ENCODE data around the gene GRWD1. TPM values are rescaled to one million over a fixed set of nuclear protein-coding genes. Genes with fewer than 3 reads are reported as not detected.
A peak's percentile ranks its signal among the peaks of the same experiment; 100 is the strongest.

The GRWD1 gene
- 43.4 and 44.1 TPM in 2 replicates for total RNA-seq
- polyA plus RNA-seq (2012) = 24.8 TPM

DNA sequence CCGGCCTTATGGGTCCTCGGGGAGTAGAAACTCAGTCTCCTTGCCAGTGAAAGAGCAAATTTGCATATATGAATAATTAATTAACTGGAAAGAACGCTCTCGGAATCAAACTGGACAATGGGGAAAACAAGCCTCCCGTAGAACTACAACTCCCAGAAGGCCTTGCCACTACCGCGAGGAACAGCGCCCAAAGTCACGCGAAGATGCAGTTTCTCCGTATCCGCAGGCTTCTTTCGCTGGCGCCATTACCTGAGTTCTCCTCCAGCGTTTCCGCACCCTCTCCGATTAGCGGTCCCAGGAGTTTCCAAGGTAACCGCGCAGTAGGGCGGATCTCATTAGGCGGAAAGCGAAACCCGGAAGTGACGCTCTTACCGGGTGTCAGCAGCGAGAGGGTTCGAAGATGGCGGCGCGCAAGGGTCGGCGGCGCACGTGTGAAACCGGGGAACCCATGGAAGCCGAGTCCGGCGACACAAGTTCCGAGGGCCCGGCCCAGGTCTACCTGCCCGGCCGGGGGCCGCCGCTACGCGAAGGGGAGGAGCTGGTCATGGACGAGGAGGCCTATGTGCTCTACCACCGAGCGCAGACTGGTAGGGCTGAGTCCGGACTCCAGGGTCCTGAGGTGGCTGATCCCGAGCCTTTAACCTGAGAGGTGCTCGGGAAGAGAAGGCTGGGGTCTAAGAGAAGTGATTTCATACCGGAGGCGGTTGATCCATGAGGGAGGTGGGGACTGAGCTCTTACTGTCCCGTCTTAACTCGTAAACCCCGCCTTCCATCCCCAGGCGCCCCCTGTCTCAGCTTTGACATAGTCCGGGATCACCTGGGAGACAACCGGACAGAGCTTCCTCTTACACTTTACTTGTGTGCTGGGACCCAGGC is at the start of gene GRWD1:
GRWD1 (plus strand) TSS at position 378 of the 876 bp plus-strand sequence; CDS start at position 401, 23 bp downstream.
- DNase-seq (ENCODE audit: low read depth) = peak; percentile 94

DNA sequence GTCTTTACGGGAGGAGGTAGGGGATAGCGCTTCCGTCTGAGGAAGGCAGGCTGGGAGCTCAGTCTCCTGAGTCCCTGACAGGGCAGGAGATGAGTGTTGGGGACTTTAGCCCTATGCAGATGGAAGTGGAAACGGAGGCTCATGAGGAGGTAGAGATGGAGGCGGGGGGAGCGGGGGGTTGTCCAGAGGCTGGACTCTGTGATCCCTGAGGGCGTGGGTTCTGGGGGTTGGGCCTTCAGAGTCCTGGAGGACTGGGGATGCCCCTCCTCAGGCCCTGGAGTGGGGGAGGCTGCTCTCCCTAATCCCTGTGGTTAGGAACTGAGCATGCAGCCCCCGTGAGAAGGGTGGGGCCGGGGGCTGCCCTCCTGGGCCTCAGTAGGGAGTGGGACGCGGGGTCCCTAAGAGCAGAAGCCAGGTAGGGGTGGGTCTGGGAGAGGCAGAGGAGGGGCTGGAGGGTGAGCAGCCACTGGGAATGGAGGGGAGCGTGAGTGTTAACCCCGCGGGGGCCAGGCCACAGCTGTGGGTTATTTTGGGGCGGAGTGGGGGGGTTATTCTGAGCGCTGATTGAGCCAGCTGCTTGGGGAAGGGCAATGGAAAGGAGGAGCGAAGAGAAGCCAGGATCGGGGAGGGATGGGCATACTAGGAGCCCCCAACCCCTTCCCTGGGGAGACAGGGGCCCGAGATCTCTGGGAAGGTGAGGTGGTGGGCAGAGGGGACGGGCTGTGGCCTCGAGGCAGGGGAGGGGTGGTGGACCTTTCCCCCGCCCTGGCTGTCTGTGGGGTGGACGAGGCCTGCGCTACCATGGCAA is 49.6 kb upstream of the GRWD1 start:
- DNase-seq (ENCODE audit: low read depth) = no peak

DNA sequence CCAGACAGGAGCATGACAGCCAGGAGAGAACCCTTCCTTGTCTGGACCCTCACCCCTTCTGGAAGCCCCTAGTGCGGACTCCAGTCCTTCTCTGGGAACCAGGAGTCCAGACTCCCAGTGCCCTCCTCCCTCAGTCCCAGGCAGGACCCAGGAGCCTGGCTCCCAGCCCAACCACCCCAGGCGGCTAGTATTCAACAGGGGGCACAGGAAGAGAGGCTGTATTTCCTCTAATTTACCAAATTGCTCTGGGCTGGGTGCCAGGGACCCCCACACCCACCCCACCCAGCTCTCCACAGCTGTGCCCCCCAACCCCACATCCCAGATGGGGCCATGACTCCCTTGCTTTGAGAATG is 49.0 kb upstream of the GRWD1 start:
- no peak for DNase-seq (ENCODE audit: low read depth)

GRCh38 chr19:48397263-48398101 is 48.3 kb upstream of the GRWD1 start:
- DNase-seq (ENCODE audit: low read depth) = no peak

DNA sequence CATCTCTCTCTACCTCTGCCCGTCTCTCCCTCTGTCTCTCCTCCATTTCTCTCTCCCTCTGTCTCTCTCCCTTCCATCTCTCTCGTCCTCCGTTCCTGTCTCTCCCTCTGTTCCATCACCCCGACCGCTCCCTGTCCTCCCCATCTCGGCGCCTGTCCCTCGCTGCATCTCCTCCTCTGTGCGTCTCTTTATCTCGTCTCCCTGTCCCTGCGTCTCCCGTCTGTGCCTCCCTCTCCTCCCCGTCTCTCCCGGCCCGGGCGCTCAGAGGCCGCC is 47.7 kb upstream of the GRWD1 start:
- no peak for DNase-seq (ENCODE audit: low read depth)

GRCh38 chr19:48398375-48399235 is 47.2 kb upstream of the GRWD1 start:
- DNase-seq (ENCODE audit: low read depth) = no peak

GRCh38 chr19:48400018-48400742 is 45.6 kb upstream of the GRWD1 start:
- peak; percentile 38 for DNase-seq (ENCODE audit: low read depth)

- DNase-seq (ENCODE audit: low read depth) = no peak
Measured at GRCh38 chr19:48401287-48401686, 44.5 kb upstream of the GRWD1 start.

- DNase-seq (ENCODE audit: low read depth) = peak; percentile 65
Measured at GRCh38 chr19:48403606-48404005, 42.2 kb upstream of the GRWD1 start.

DNA sequence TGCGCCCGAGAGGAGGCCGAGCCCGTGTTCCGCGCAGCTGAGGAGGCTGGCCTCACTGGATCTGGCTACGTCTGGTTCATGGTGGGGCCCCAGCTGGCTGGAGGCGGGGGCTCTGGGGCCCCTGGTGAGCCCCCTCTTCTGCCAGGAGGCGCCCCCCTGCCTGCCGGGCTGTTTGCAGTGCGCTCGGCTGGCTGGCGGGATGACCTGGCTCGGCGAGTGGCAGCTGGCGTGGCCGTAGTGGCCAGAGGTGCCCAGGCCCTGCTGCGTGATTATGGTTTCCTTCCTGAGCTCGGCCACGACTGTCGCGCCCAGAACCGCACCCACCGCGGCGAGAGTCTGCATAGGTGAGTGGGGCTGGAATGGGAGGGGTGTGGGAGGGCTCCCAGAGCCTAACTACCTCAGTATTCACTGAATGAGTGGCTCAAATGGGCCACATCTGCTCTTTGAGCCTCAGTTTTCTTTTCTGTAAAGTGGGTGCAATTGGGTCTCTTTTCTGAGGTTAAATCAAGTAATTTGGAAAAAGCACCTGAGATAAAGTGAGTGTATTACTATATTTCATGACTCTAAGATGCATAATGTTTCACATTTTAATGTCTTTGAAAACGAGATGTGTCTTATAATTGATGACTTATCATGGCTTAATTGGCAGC is 40.6 kb upstream of the GRWD1 start:
- DNase-seq (ENCODE audit: low read depth) = no peak

DNA sequence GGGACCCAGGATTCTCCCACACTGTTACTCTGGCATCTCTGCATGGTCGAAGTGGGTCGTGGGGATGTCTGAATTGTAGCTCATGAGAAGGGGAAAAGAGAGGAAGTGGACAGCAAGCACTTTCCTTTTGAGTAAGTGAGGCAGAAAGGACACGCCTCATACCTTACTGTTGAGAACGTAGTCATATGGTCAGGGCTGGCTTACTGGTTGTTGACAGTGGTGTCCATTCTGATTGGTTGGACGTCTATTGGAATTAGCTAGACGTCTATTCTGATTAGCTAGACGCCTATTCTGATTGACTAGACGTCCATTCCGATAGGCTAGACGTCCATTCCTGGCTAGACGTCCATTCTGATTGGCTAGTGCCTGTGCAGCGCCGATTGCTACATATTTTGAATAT is 39.9 kb upstream of the GRWD1 start:
- no peak for DNase-seq (ENCODE audit: low read depth)

GRCh38 chr19:48413879-48414587 is 31.8 kb upstream of the GRWD1 start:
- DNase-seq (ENCODE audit: low read depth) = no peak

DNA sequence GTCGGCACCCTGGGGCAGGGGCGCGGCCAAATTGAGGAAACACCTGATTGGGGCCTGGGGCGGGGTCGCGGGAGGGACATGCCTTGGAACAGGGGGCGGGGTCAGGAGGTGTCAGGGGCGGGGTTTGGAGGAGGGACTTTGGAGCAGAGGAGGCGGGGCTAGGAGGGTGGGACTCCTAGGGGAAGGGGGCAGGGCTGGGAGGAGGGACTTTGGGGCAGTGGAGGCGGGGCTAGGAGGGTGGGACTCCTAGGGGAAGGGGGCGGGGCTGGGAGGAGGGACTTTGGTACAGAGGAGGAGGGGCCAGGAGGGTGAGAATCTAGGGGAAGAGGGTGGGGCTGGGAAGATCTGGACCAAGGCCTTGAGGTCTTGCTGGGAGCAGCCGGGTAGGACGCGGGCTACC is 30.4 kb upstream of the GRWD1 start:
- no peak for DNase-seq (ENCODE audit: low read depth)

- DNase-seq (ENCODE audit: low read depth) = no peak
Measured at GRCh38 chr19:48415806-48416221, 30.0 kb upstream of the GRWD1 start.

- DNase-seq (ENCODE audit: low read depth) = no peak
Measured at GRCh38 chr19:48417421-48417820, 28.4 kb upstream of the GRWD1 start.

DNA sequence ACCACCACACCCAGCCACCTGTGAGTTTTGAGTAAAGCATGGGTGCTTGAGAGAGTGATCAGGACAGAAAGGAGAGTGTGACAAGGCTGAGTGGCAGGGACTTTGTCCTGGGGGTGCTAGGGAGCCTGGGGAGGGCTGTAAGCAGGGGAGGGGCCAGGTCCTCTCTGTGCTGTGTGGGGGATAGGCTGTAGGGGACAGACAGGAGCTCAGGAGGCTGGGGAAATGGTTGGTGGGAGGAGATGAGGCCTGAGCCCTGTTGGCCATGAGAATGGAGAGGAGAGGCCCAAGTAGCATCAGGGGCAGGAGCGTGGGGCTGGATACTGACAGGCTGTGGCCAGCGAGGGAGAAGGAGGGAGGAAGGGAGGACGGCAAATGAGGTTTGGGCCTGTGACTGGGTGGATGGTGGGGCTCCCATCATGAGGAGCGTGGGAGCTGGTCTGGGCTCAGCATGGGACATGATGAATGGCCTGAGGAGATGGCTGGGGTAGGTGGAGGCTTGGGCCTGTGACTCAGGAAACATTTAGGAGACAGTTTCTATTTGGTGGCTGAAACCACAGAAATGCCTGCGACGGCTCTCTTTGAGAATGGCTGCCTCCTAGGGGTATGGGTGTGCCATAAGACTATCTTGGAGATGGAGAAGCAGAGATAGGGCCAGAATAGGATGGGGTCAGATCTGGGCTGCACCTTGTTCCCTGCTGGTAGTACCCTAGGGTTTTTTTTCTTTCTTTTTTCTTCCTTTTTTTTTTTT is 27.3 kb upstream of the GRWD1 start:
- DNase-seq (ENCODE audit: low read depth) = peak; percentile 22

DNA sequence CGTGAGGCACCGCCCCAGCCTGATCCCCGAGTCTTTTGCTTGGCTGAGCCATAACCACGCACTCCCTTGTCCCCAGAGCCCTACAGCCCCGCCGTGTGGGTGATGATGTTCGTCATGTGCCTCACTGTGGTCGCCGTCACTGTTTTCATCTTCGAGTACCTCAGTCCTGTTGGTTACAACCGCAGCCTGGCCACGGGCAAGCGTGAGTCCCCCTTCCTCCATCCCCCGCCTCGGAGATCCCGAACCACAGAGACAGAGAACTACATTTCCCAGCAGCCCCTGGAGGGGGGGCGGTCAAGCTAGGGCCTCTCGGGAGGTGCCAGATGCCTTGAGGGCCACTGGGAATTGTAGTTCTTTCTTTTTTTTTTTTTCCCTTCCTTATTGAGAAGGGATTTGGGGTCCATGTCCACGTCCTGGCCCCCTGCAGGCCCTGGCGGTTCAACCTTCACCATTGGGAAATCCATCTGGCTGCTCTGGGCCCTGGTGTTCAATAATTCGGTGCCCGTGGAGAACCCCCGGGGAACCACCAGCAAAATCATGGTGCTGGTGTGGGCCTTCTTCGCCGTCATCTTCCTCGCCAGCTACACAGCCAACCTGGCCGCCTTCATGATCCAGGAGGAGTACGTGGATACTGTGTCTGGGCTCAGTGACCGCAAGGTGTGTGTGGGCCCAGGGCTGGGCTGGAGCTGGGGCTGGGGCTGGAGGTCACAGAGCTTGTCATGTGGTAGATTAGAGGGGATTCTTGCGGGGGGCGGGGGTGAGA is 26.4 kb upstream of the GRWD1 start:
- no peak for DNase-seq (ENCODE audit: low read depth)
